HEK293 (cell line): ENCODE data around the gene PARP1.

Experiments used
- CTCF ChIP-seq: fragments of 450-650 bp; formaldehyde crosslinking; IDR thresholded peaks from 2 replicates; pipeline ENCODE4 v1.5.1; 2016; ENCODE audit warnings: missing biosample characterization, missing genetic modification characterization
- REST ChIP-seq: fragments of 450-650 bp; formaldehyde crosslinking; IDR thresholded peaks from 2 replicates; pipeline ENCODE4 v1.5.1; 2016; ENCODE audit warnings: missing biosample characterization, missing genetic modification characterization
- ZBTB7A ChIP-seq: fragments of 450-650 bp; formaldehyde crosslinking; IDR thresholded peaks from 2 replicates; pipeline ENCODE4 v1.5.1; 2016; ENCODE audit warnings: low read depth, missing biosample characterization, missing genetic modification characterization
- ZNF24 ChIP-seq: fragments of 450-650 bp; formaldehyde crosslinking; IDR thresholded peaks from 2 replicates; pipeline ENCODE4 v1.5.1; 2016; ENCODE audit warnings: missing biosample characterization, missing genetic modification characterization
- ZNF311 ChIP-seq: fragments of 450-650 bp; formaldehyde crosslinking; IDR thresholded peaks from 2 replicates; pipeline ENCODE4 v1.5.1; 2017; ENCODE audit warnings: missing biosample characterization, missing genetic modification characterization, borderline replicate concordance
- ZNF404 ChIP-seq: fragments of 450-650 bp; formaldehyde crosslinking; IDR thresholded peaks from 2 replicates; pipeline ENCODE4 v1.5.1; 2017; ENCODE audit warnings: missing biosample characterization, missing genetic modification characterization
- ZNF626 ChIP-seq: fragments of 450-650 bp; sonication (Bioruptor Pico); formaldehyde crosslinking; IDR thresholded peaks from 2 replicates; pipeline ENCODE4 v1.5.1; 2018; ENCODE audit warnings: missing biosample characterization, missing genetic modification characterization, inconsistent platforms
- ZNF792 ChIP-seq: fragments of 450-650 bp; formaldehyde crosslinking; IDR thresholded peaks from 2 replicates; pipeline ENCODE4 v1.5.1; 2016; ENCODE audit warnings: missing biosample characterization, missing genetic modification characterization

GRCh38 chr1:226357416-226357815 lies 50.5 kb downstream of the PARP1 start:
- TF ChIP-seq CTCF (tag by site-specific recombination) (no peak), REST (tag by site-specific recombination) (no peak), ZNF626 (tag by site-specific recombination) (no peak), ZNF404 (tag by site-specific recombination) (no peak), ZNF24 (tag by site-specific recombination) (no peak), ZNF311 (tag by site-specific recombination) (no peak), ZBTB7A (no peak), ZNF792 (tag by site-specific recombination) (no peak)
